Measurements from ENCODE around the gene RNF222.
"Not testable (repeated sequence)": the region's sequence is repeated elsewhere in the genome, so short reads cannot be mapped to it uniquely, and the experiment has no call there.

The RNF222 gene

GRCh38 chr17:8360751-8361150 lies 36.9 kb downstream of the RNF222 start:
- no peak for DNase-seq (ENCODE audit: low read depth)
- H3K4me3 ChIP-seq (ENCODE audit: low read length) = no peak overlapping the region
- TF ChIP-seq, protein P1, sequence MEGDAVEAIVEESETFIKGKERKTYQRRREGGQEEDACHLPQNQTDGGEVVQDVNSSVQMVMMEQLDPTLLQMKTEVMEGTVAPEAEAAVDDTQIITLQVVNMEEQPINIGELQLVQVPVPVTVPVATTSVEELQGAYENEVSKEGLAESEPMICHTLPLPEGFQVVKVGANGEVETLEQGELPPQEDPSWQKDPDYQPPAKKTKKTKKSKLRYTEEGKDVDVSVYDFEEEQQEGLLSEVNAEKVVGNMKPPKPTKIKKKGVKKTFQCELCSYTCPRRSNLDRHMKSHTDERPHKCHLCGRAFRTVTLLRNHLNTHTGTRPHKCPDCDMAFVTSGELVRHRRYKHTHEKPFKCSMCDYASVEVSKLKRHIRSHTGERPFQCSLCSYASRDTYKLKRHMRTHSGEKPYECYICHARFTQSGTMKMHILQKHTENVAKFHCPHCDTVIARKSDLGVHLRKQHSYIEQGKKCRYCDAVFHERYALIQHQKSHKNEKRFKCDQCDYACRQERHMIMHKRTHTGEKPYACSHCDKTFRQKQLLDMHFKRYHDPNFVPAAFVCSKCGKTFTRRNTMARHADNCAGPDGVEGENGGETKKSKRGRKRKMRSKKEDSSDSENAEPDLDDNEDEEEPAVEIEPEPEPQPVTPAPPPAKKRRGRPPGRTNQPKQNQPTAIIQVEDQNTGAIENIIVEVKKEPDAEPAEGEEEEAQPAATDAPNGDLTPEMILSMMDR (conservative IDR thresholded peaks at IDR 0.05; ENCODE audit: low read depth, low read length) = no peak

GRCh38 chr17:8360260-8360659 lies 37.4 kb downstream of the RNF222 start:
- H3K4me3 ChIP-seq (ENCODE audit: low read length) = no peak overlapping the region
- TF ChIP-seq, protein P1 (conservative IDR thresholded peaks at IDR 0.05; ENCODE audit: low read depth, low read length) = no peak
- DNase-seq (ENCODE audit: low read depth) = no peak

GRCh38 chr17:8359769-8360168 lies 37.9 kb downstream of the RNF222 start:
- no peak for DNase-seq (ENCODE audit: low read depth)
- TF ChIP-seq, protein P1 (conservative IDR thresholded peaks at IDR 0.05; ENCODE audit: low read depth, low read length) = no peak
- H3K4me3 ChIP-seq (ENCODE audit: low read length) = no peak overlapping the region

DNA sequence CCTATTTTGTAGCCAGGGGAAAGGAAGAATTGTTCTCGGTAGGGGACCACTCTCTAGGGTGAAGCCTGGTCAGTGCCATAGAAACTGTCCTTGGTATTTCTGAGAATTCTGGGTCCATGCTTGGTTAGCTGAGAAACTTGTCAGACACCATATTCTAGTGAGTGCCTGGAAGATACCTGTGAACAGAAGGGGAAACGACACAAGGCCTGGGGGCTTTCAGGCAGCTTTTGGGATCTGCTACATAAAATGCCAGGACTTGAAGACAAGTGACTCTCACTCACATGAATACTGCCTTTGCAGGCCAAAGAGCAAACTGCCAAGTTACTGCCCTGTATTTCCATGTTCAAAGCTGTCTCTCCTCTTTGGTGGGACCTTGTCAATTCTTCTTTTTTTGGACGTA lies 39.7 kb downstream of the RNF222 start:
- TF ChIP-seq, protein P1 (conservative IDR thresholded peaks at IDR 0.05; ENCODE audit: low read depth, low read length) = no peak
- H3K4me3 ChIP-seq (ENCODE audit: low read length) = no peak overlapping the region
- no peak for DNase-seq (ENCODE audit: low read depth)

DNA sequence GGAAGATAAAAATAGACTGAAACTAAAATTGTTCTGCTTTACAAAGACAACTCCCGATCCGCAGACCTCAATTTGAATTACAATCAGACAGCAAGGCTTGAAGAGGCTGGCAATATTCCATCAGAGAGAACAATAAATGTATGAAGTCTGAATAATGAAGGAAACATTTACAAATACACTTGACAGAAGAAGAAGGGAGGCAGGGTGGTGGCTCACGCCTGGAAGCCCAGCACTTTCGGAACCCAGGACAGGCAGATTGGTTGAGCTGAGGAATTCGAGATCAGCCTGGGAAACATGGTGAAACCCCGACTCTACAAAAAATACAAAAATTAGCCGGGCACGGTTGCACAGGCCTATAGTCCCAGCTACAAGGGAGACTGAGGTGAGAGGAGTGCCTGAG lies 43.4 kb downstream of the RNF222 start:
- H3K4me3 ChIP-seq (ENCODE audit: low read length) = no peak overlapping the region
- TF ChIP-seq, protein P1 (conservative IDR thresholded peaks at IDR 0.05; ENCODE audit: low read depth, low read length) = no peak
- DNase-seq (ENCODE audit: low read depth) = no peak

GRCh38 chr17:8353736-8354135 lies 43.9 kb downstream of the RNF222 start:
- H3K4me3 ChIP-seq (ENCODE audit: low read length) = no peak overlapping the region
- DNase-seq (ENCODE audit: low read depth) = no peak
- TF ChIP-seq, protein P1 (conservative IDR thresholded peaks at IDR 0.05; ENCODE audit: low read depth, low read length) = no peak

DNA sequence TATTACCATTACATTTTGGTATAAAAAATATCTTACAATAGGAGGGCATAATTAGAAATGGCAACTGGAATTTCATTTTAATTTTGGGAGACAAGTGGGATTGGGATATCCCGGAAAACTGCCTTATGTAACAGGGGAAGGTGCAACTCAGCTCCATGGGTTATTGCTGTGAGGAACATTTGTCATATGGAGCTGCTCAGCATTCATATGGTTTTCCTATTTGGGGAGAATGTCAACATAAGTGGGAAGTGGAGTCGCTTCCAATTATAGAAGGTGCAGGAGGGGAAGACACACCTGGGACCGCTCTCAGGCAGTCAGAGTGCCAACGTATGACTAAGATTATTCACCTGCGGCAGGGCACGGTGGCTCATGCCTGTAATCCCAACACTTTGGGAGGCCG lies 47.3 kb downstream of the RNF222 start:
- TF ChIP-seq, protein P1 (conservative IDR thresholded peaks at IDR 0.05; ENCODE audit: low read depth, low read length) = no peak
- no peak for DNase-seq (ENCODE audit: low read depth)

DNA sequence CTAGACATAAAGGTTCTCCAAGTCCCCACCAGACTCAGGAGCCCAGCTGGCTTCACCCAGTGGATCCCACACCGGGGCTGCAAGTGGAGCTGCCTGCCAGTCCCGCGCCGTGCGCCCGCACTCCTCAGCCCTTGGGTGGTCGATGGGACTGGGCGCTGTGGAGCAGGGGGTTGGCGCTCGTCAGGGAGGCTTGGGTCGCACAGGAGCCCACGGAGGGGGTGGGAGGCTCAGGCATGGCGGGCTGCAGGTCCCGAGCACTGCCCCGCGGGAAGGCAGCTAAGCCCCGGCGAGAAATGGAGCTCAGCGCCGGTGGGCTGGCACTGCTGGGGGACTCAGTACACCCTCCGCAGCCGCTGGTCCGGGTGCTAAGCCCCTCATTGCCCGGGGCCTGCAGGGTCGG lies 50.6 kb downstream of the RNF222 start:
- not testable (repeated sequence) for DNase-seq (ENCODE audit: low read depth); H3K4me3 ChIP-seq (ENCODE audit: low read length)

More for the DNA sequence above, 47.3 kb downstream of the RNF222 start:
- H3K4me3 ChIP-seq (ENCODE audit: low read length) = no peak overlapping the region
